HFF-Myc (cell line): Measurements from ENCODE around the gene CTNNA3.
"Not testable (repeated sequence)": the region's sequence is repeated elsewhere in the genome, so short reads cannot be mapped to it uniquely, and the experiment has no call there.

Experiments used
- DNase-seq: peaks from one replicate; pipeline ENCODE4 v3.0.0-alpha.2; 2011; ENCODE audit warnings: low read depth; ENCODE audit errors: extremely low read depth
- H3K4me3 ChIP-seq: replicated peaks from 2 replicates; pipeline ENCODE4 v1.5.1; 2011; ENCODE audit warnings: low read depth, mild to moderate bottlenecking, control low read depth, low read length
- TF ChIP-seq, protein P1 (sequence below): IDR thresholded peaks from 2 replicates; pipeline ENCODE4 v1.5.1; 2012; ENCODE audit warnings: mild to moderate bottlenecking, low read depth, low read length, control low read depth; ENCODE audit errors: missing control alignments

Gene CTNNA3

GRCh38 chr10:67575532-67575931 lies 120.5 kb downstream of the CTNNA3 start:
- no peak overlapping the region for H3K4me3 ChIP-seq
- DNase-seq: no peak
- TF ChIP-seq, protein P1, sequence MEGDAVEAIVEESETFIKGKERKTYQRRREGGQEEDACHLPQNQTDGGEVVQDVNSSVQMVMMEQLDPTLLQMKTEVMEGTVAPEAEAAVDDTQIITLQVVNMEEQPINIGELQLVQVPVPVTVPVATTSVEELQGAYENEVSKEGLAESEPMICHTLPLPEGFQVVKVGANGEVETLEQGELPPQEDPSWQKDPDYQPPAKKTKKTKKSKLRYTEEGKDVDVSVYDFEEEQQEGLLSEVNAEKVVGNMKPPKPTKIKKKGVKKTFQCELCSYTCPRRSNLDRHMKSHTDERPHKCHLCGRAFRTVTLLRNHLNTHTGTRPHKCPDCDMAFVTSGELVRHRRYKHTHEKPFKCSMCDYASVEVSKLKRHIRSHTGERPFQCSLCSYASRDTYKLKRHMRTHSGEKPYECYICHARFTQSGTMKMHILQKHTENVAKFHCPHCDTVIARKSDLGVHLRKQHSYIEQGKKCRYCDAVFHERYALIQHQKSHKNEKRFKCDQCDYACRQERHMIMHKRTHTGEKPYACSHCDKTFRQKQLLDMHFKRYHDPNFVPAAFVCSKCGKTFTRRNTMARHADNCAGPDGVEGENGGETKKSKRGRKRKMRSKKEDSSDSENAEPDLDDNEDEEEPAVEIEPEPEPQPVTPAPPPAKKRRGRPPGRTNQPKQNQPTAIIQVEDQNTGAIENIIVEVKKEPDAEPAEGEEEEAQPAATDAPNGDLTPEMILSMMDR: no peak

DNA sequence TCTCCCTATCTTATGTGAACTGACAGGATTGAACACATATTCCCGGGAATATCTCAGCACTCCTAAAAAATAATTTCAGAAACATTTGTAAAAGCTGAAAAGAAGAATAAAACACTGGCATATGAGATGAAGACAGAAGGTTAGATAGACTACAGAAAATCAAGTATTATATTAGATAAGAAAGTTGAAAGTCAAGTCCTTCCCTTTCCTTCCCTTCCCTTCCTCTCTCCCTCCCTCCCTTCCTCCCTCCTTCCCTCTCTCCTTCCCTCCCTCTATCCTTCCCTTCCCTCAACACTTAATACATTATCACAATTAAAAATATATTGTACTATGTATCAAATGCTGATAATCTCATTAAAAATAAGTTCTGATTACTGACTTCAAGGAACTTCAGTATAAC lies 122.5 kb downstream of the CTNNA3 start:
- TF ChIP-seq, protein P1: no peak
- DNase-seq: no peak
- no peak overlapping the region for H3K4me3 ChIP-seq

DNA sequence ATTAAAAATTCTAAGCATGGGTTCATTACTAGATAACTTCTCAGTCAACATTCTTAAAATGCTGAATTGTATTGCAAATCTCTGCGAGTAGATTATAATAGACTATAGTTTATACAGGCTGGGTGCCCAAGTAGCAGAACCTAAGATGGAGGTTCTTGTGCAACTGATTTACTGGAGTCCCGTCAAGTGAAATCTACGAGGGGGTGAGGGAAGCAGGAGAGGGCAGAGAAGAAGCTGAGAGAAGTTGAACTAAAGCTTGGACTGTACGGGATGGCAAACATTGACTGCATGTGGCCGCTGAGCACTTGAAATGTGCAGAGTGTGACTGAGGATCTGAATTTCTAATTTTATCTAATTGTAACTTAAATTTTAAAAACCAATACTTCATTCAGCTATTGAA lies 124.5 kb downstream of the CTNNA3 start:
- no peak overlapping the region for H3K4me3 ChIP-seq
- TF ChIP-seq, protein P1: no peak
- no peak for DNase-seq

DNA sequence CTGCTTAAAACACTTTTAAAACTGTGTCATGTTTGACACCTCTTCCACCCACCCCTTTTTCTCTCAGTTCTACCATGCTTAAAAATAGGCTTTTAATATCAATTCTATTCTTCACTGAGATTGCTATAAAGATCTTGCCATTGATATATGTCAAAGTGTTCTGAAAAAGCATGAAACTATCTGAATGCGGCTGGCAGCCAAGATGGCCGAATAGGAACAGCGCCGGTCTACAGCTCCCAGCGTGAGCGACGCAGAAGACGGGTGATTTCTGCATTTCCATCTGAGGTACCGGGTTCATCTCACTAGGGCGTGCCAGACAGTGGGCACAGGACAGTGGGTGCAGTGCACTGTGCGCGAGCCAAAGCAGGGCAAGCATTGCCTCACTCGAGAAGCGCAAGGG lies 137.7 kb downstream of the CTNNA3 start:
- H3K4me3 ChIP-seq, DNase-seq: not testable (repeated sequence)

DNA sequence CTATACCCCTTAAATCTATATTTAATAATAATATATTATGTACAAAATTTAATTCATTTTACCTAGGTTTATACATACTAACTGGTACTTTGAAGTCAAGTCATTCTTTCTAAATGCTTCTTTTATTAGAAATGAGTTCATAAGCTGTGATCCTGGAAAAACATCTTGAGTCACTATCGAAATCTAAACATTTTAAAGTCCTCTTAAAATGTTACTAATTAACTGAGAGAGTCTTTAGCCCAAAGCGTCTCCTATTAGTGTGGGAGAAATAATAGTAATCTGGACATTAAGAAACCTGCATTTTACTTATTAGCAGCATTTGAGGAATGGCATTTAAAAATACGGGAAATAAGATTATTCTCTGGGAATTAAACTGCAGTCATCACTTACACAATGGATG lies 142.7 kb downstream of the CTNNA3 start:
- DNase-seq: no peak
- no peak overlapping the region for H3K4me3 ChIP-seq
- TF ChIP-seq, protein P1: no peak

GRCh38 chr10:67550838-67551402 lies 145.1 kb downstream of the CTNNA3 start:
- DNase-seq: no peak
- TF ChIP-seq, protein P1: no peak
- H3K4me3 ChIP-seq: no peak overlapping the region

GRCh38 chr10:67550046-67550445 lies 145.9 kb downstream of the CTNNA3 start:
- H3K4me3 ChIP-seq: no peak overlapping the region
- DNase-seq: no peak
- TF ChIP-seq, protein P1: no peak
